HG02763 (cell line): ENCODE data around the gene OR13A1.
"Not testable (repeated sequence)": the region's sequence is repeated elsewhere in the genome, so short reads cannot be mapped to it uniquely, and the experiment has no call there.

Experiments used
- ATAC-seq: cut with Tn5 transposase; IDR thresholded peaks from one replicate; pipeline ENCODE4 v1.9.1; 2021; ENCODE audit warnings: mild to moderate bottlenecking, moderate library complexity; ENCODE audit not compliant: unreplicated experiment

OR13A1 gene

GRCh38 chr10:45282061-45282460 is 33.3 kb downstream of the OR13A1 start:
- ATAC-seq = no peak

GRCh38 chr10:45280113-45280760 is 35.2 kb downstream of the OR13A1 start:
- no peak for ATAC-seq

GRCh38 chr10:45279682-45280081 is 35.7 kb downstream of the OR13A1 start:
- ATAC-seq = no peak

- ATAC-seq = no peak
These were observed 36.4 kb downstream of the OR13A1 start for GRCh38 chr10:45278860-45279498.

- ATAC-seq = not testable (repeated sequence)
These were observed 39.3 kb downstream of the OR13A1 start for GRCh38 chr10:45276146-45276545.

- ATAC-seq = no peak
These were observed 41.0 kb downstream of the OR13A1 start for GRCh38 chr10:45274364-45274763.

GRCh38 chr10:45267777-45268176 is 47.6 kb downstream of the OR13A1 start:
- not testable (repeated sequence) for ATAC-seq

- ATAC-seq = no peak
These were observed 49.4 kb downstream of the OR13A1 start for GRCh38 chr10:45265996-45266395.

- ATAC-seq = no peak
These were observed 53.5 kb downstream of the OR13A1 start for GRCh38 chr10:45261946-45262345.

GRCh38 chr10:45261243-45261775 is 54.1 kb downstream of the OR13A1 start:
- no peak for ATAC-seq

- not testable (repeated sequence) for ATAC-seq
These were observed 54.8 kb downstream of the OR13A1 start for GRCh38 chr10:45260635-45261034.

GRCh38 chr10:45259786-45260495 is 55.5 kb downstream of the OR13A1 start:
- not testable (repeated sequence) for ATAC-seq

GRCh38 chr10:45257600-45257999 is 57.8 kb downstream of the OR13A1 start:
- no peak for ATAC-seq

GRCh38 chr10:45256246-45256645 is 59.2 kb downstream of the OR13A1 start:
- no peak for ATAC-seq

- ATAC-seq = no peak
These were observed 59.7 kb downstream of the OR13A1 start for GRCh38 chr10:45255706-45256105.

GRCh38 chr10:45254892-45255291 is 60.5 kb downstream of the OR13A1 start:
- no peak for ATAC-seq

GRCh38 chr10:45253183-45253914 is 62.1 kb downstream of the OR13A1 start:
- peak; percentile 68 for ATAC-seq
